Sigmoid colon (tissue), 7 donors: ENCODE measurements around the gene SORT1. TPM values are rescaled to one million over a fixed set of nuclear protein-coding genes. Genes with fewer than 3 reads are reported as not detected.

Experiments used
- DNase-seq: peaks from one replicate; pipeline ENCODE4 v3.0.0-alpha.2; 2019
- H3K27ac ChIP-seq, 4 donors: fragments of 200-600 bp; sonication (generic); one replicate each; pipeline ENCODE4 v1.5.1; 2016 to 2019; ENCODE audit warnings: mild to moderate bottlenecking in 1 of 4
- H3K27me3 ChIP-seq, 3 donors: fragments of 200-600 bp; sonication (generic); one replicate each; pipeline ENCODE4 v1.5.1; 2019; ENCODE audit warnings: mild to moderate bottlenecking in 1 of 3
- H3K36me3 ChIP-seq, 4 donors: fragments of 200-600 bp; sonication (generic); one replicate each; pipeline ENCODE4 v1.5.1; 2016 to 2019
- H3K4me1 ChIP-seq, 4 donors: fragments of 200-600 bp; sonication (generic); one replicate each; pipeline ENCODE4 v1.5.1; 2017 to 2019
- H3K4me3 ChIP-seq, 4 donors: fragments of 200-600 bp; sonication (generic); one replicate each; pipeline ENCODE4 v1.5.1; 2017 to 2019; ENCODE audit warnings: mild to moderate bottlenecking in 2 of 4, moderate library complexity in 1 of 4
- H3K9me3 ChIP-seq, 4 donors: fragments of 200-600 bp in 3 of 4; sonication (generic) in 3 of 4; one replicate each; pipeline versions ENCODE4 v1.5.1 to v1.6.1; 2013 to 2019
- CTCF ChIP-seq, 4 experiments: fragments of 450-650 bp in 3 of 4; fragments of 200-600 bp in 1 of 4; IDR thresholded peaks; one replicate each; pipeline ENCODE4 v1.5.1; 2016 to 2019; ENCODE audit warnings: antibody characterized with exemption in 4 of 4, mild to moderate bottlenecking in 3 of 4, moderate library complexity in 2 of 4
- EP300 ChIP-seq, 4 donors: sonication (generic); formaldehyde crosslinking; IDR thresholded peaks; one replicate each; pipeline ENCODE4 v1.6.1; 2017; ENCODE audit warnings: antibody characterized with exemption in 4 of 4
- POLR2A ChIP-seq, 2 donors: fragments of 450-650 bp; IDR thresholded peaks; one replicate each; pipeline ENCODE4 v1.6.1; 2016; ENCODE audit warnings: antibody characterized with exemption in 2 of 2, mild to moderate bottlenecking in 2 of 2, moderate library complexity in 2 of 2
- POLR2AphosphoS5 ChIP-seq, 4 donors: sonication (generic); formaldehyde crosslinking; IDR thresholded peaks; one replicate each; pipeline ENCODE4 v1.6.1; 2017; ENCODE audit warnings: antibody characterized with exemption in 4 of 4
- WGBS, 2 donors: extraction: QIAGEN DNeasy Blood & Tissue Kit; methylation state at CpG; one replicate each; pipeline ENCODE4 v1.1.7; 2013; 5-methylcytosine and 5-hydroxymethylcytosine counted together
- intact Hi-C: fragments of 100-400 bp; cut with DNase I; formaldehyde crosslinking; loops from one replicate; pipeline ENCODE4 v1.15.1; 2023
- polyA plus RNA-seq, 3 donors: library from polyadenylated mRNA; stranded (reverse); fragments of 200-250 nt; gene quantifications; one replicate each; pipeline ENCODE4 v1.2.3, GENCODE V29; 2013
- total RNA-seq, 4 donors: library from RNA; depleted of rRNA; stranded (reverse); fragments of >200 nt; gene quantifications; one replicate each; pipeline ENCODE4 v1.1.0, GENCODE V29; 2016
- donor health status: healthy with polysubstance abuse.
- donor health status: Bipolar disorder and iron deficiency.
- donor health status: healthy.

Gene SORT1
- total and polyA plus RNA-seq, 7 donors, result 7.2 to 55.1 (median 37.0) TPM

- no peaks in the 10 kb centered on the region for H3K27me3 ChIP-seq
- WGBS, 2 donors, result 43 to 68% methylated on average over 9 of the region's 9 CpGs
- TF ChIP-seq POLR2A (IDR thresholded peaks at IDR 0.05), result no peak
- TF ChIP-seq CTCF (IDR thresholded peaks at IDR 0.05), result no peak
- TF ChIP-seq EP300 (IDR thresholded peaks at IDR 0.05), result no peak
- TF ChIP-seq POLR2AphosphoS5 (IDR thresholded peaks at IDR 0.05), result no peak
Measured at GRCh38 chr1:109341944-109342930, 55.5 kb downstream of the SORT1 start.

GRCh38 chr1:109338608-109339007 lies 59.1 kb downstream of the SORT1 start:
- H3K27ac ChIP-seq, result no peak overlapping the region
- H3K4me3 ChIP-seq, result no peak overlapping the region
- WGBS, 2 donors, result 97% methylated on average over 3 of the region's 3 CpGs
- DNase-seq, result no peak
- H3K27me3 ChIP-seq, result no peaks in the 10 kb centered on the region
- intact Hi-C loops, result no loop called here
- H3K9me3 ChIP-seq, result no peaks in the 10 kb centered on the region
- H3K36me3 ChIP-seq, result peaks cover 0 to 97% (median 60%) of the 10 kb centered on the region in 4 donors
- TF ChIP-seq POLR2AphosphoS5 (IDR thresholded peaks at IDR 0.05) (no peak), EP300 (IDR thresholded peaks at IDR 0.05) (no peak), POLR2A (IDR thresholded peaks at IDR 0.05) (no peak), CTCF (IDR thresholded peaks at IDR 0.05) (no peak)
- H3K4me1 ChIP-seq, result no peaks in the 10 kb centered on the region

More at GRCh38 chr1:109341944-109342930, 55.5 kb downstream of the SORT1 start:
- Histone ChIP-seq H3K36me3 (peaks cover 0 to 97% (median 59%) of the 10 kb centered on the region in 4 donors), H3K9me3 (no peaks in the 10 kb centered on the region), H3K4me3 (no peak overlapping the region), H3K27ac (no peak overlapping the region), H3K4me1 (no peaks in the 10 kb centered on the region)
- intact Hi-C loops, result no loop called here
- no peak for DNase-seq

GRCh38 chr1:109338091-109338490 lies 59.6 kb downstream of the SORT1 start:
- Histone ChIP-seq H3K9me3 (no peaks in the 10 kb centered on the region), H3K27me3 (no peaks in the 10 kb centered on the region), H3K4me1 (no peaks in the 10 kb centered on the region), H3K36me3 (peaks cover 0 to 100% (median 60%) of the 10 kb centered on the region in 4 donors), H3K4me3 (no peak overlapping the region), H3K27ac (no peak overlapping the region)
- TF ChIP-seq EP300 (IDR thresholded peaks at IDR 0.05), result no peak
- no peak for TF ChIP-seq POLR2A (IDR thresholded peaks at IDR 0.05)
- TF ChIP-seq POLR2AphosphoS5 (IDR thresholded peaks at IDR 0.05), result no peak
- TF ChIP-seq CTCF (IDR thresholded peaks at IDR 0.05), result no peak
- intact Hi-C loops, result no loop called here
- 95 to 96% methylated on average over 6 of the region's 6 CpGs for WGBS, 2 donors
- no peak for DNase-seq

GRCh38 chr1:109335091-109335490 lies 62.6 kb downstream of the SORT1 start:
- TF ChIP-seq EP300 (IDR thresholded peaks at IDR 0.05), result no peak
- no peak for TF ChIP-seq POLR2A (IDR thresholded peaks at IDR 0.05)
- no peak for TF ChIP-seq POLR2AphosphoS5 (IDR thresholded peaks at IDR 0.05)
- TF ChIP-seq CTCF (IDR thresholded peaks at IDR 0.05), result no peak
- Histone ChIP-seq H3K27me3 (no peaks in the 10 kb centered on the region), H3K9me3 (peaks cover 0 to 13% (median 0%) of the 10 kb centered on the region in 4 donors), H3K4me1 (no peaks in the 10 kb centered on the region), H3K36me3 (peaks cover 0 to 100% (median 52%) of the 10 kb centered on the region in 4 donors), H3K27ac (no peak overlapping the region), H3K4me3 (no peak overlapping the region)
- no peak for DNase-seq
- intact Hi-C loops, result no loop called here
- 91 to 93% methylated on average over 4 of the region's 4 CpGs for WGBS, 2 donors
